SU-DHL-6 (cell line): ENCODE data around the gene ATG13.

Experiments used
- CTCF ChIP-seq: fragments of 200-600 bp; sonication (generic); IDR thresholded peaks from one replicate; pipeline ENCODE4 v1.5.1; 2017; ENCODE audit warnings: antibody characterized with exemption, mild to moderate bottlenecking, low read length, moderate library complexity; ENCODE audit not compliant: insufficient read depth, poor library complexity, severe bottlenecking
- EZH2phosphoT487 ChIP-seq: fragments of 200-600 bp; sonication (generic), shearing (Covaris generic); conservative IDR thresholded peaks from 2 replicates; pipeline ENCODE4 v1.6.1; 2018; ENCODE audit warnings: mild to moderate bottlenecking, antibody characterized with exemption, low read length, moderate library complexity, mixed read lengths

GRCh38 chr11:46597609-46598219, 19.6 kb upstream of the ATG13 start:
- TF ChIP-seq CTCF (no peak), EZH2phosphoT487 (no peak)
